Activated CD8-positive, alpha-beta T cell treated with anti-CD3 and anti-CD28 coated beads for 36 hours (primary cell): ENCODE data around the gene MTMR3. TPM values are rescaled to one million over a fixed set of nuclear protein-coding genes. Genes with fewer than 3 reads are reported as not detected.

Experiments
- ATAC-seq: fragments of 200-7000 bp; cut with Tn5 transposase; one replicate; pipeline ENCODE4 v1.10.0; 2021; ENCODE audit warnings: mild to moderate bottlenecking, moderate library complexity
- CTCF ChIA-PET: fragments of 350-600 bp; sonication (Branson Sonifier 250); formaldehyde crosslinking; loops from one replicate; lab custom pipeline; 2021; ENCODE audit warnings: antibody characterized with exemption; lab: Charles Lee
- POLR2A ChIA-PET: fragments of 350-600 bp; sonication (Branson Sonifier 250); formaldehyde crosslinking; loops from one replicate; lab custom pipeline; 2021; ENCODE audit warnings: antibody characterized with exemption; lab: Charles Lee
- DNase-seq: peaks from one replicate; pipeline ENCODE4 v3.0.0-alpha.2; 2020
- H3K27ac Mint-ChIP-seq: one replicate; pipeline ENCODE4 v1.8.0; 2021; ENCODE audit warnings: mild to moderate bottlenecking, mixed read lengths
- H3K27me3 Mint-ChIP-seq: one replicate; pipeline ENCODE4 v1.8.0; 2021; ENCODE audit warnings: mixed read lengths
- H3K36me3 Mint-ChIP-seq: one replicate; pipeline ENCODE4 v1.8.0; 2021; ENCODE audit warnings: low read depth, mixed read lengths
- H3K4me1 Mint-ChIP-seq: one replicate; pipeline ENCODE4 v1.8.0; 2021; ENCODE audit warnings: low read depth, mixed read lengths
- H3K4me3 Mint-ChIP-seq: one replicate; pipeline ENCODE4 v1.8.0; 2021; ENCODE audit warnings: mild to moderate bottlenecking, moderate library complexity, mixed read lengths
- H3K9me3 Mint-ChIP-seq: one replicate; pipeline ENCODE4 v1.8.0; 2021; ENCODE audit warnings: mixed read lengths
- intact Hi-C: fragments of 100-400 bp; cut with micrococcal nuclease; formaldehyde crosslinking; loops from one replicate; pipeline ENCODE4 v1.10.0; 2022
- total RNA-seq, 2 experiments: library from RNA; stranded (reverse); gene quantifications; one replicate each; pipeline ENCODE4 v1.2.3, GENCODE V29; 2021
- TF ChIP-seq, protein P1 (sequence below): fragments of 200-600 bp; IDR thresholded peaks from one replicate; pipeline ENCODE4 v1.8.0; 2022; ENCODE audit warnings: antibody characterized with exemption, mild to moderate bottlenecking

The MTMR3 gene
- total RNA-seq, 2 experiments from 2014 or later, result 19.5 to 21.3 TPM

DNA sequence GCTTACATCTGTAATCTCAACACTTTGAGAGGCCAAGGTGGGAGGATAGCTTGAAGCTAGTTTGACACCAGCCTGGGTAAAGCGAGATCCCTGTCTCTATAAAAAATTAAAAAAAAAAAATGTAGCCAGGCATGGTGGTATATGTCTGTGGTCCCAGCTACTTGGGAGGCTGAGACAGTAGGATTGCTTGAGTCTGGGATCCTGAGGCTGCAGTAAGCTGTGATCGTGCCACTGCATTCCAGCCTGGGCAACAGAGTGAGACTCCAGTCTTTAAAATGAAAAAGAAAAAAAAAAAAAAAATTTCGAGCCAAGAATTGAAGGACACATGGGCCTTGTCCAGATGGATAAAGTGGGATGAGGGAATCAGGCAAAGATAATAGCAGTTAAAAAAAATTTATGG is 62.5 kb downstream of the MTMR3 start:
- intact Hi-C loops, result no loop called here
- ChIA-PET CTCF (no interaction called here), POLR2A (interaction anchor here (0.6 kb wide), 1 partner anchor 345 kb away, joined by 3 read pairs; no protein-coding TSS in a partner anchor)
- no peak overlapping the region for H3K27ac Mint-ChIP-seq
- ATAC-seq (no peak), DNase-seq (no peak)
- H3K36me3 Mint-ChIP-seq, result peaks cover 7% of the 10 kb centered on the region
- H3K4me3 Mint-ChIP-seq, result no peak overlapping the region
- no peaks in the 10 kb centered on the region for H3K27me3 Mint-ChIP-seq
- peaks cover 38% of the 10 kb centered on the region for H3K4me1 Mint-ChIP-seq
- TF ChIP-seq, protein P1, sequence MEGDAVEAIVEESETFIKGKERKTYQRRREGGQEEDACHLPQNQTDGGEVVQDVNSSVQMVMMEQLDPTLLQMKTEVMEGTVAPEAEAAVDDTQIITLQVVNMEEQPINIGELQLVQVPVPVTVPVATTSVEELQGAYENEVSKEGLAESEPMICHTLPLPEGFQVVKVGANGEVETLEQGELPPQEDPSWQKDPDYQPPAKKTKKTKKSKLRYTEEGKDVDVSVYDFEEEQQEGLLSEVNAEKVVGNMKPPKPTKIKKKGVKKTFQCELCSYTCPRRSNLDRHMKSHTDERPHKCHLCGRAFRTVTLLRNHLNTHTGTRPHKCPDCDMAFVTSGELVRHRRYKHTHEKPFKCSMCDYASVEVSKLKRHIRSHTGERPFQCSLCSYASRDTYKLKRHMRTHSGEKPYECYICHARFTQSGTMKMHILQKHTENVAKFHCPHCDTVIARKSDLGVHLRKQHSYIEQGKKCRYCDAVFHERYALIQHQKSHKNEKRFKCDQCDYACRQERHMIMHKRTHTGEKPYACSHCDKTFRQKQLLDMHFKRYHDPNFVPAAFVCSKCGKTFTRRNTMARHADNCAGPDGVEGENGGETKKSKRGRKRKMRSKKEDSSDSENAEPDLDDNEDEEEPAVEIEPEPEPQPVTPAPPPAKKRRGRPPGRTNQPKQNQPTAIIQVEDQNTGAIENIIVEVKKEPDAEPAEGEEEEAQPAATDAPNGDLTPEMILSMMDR, result no peak
- H3K9me3 Mint-ChIP-seq, result peaks cover 8% of the 10 kb centered on the region

DNA sequence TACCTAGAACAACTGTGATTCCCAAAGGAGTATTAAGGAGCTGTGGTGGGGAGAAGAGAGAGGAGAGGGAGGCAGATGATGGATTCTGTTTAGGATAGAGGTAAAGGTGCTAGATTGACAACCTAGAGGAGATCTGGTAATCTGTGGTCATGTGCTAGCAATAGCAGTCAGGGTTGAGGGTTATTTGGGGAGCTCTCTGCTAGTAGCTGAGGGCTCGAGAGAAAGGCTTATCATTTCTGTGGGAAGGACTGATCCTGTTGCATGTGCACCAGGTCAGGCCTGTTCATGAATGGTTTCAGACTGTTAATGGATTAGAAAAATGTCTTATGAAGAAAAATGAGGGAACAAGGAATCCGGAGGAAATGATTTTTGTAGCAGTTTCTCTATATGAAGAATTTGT is 63.2 kb downstream of the MTMR3 start:
- POLR2A ChIA-PET, result no interaction called here
- no peaks in the 10 kb centered on the region for H3K27me3 Mint-ChIP-seq
- no peak for ATAC-seq
- H3K36me3 Mint-ChIP-seq, result peaks cover 6% of the 10 kb centered on the region
- no peak overlapping the region for H3K27ac Mint-ChIP-seq
- DNase-seq, result no peak
- peaks cover 41% of the 10 kb centered on the region for H3K4me1 Mint-ChIP-seq
- H3K4me3 Mint-ChIP-seq, result no peak overlapping the region
- CTCF ChIA-PET, result interaction anchor here (1.5 kb wide), 1 partner anchor 59 kb away, joined by 4 read pairs; no protein-coding TSS in a partner anchor
- TF ChIP-seq, protein P1, result no peak
- intact Hi-C loops, result no loop called here
- peaks cover 8% of the 10 kb centered on the region for H3K9me3 Mint-ChIP-seq

DNA sequence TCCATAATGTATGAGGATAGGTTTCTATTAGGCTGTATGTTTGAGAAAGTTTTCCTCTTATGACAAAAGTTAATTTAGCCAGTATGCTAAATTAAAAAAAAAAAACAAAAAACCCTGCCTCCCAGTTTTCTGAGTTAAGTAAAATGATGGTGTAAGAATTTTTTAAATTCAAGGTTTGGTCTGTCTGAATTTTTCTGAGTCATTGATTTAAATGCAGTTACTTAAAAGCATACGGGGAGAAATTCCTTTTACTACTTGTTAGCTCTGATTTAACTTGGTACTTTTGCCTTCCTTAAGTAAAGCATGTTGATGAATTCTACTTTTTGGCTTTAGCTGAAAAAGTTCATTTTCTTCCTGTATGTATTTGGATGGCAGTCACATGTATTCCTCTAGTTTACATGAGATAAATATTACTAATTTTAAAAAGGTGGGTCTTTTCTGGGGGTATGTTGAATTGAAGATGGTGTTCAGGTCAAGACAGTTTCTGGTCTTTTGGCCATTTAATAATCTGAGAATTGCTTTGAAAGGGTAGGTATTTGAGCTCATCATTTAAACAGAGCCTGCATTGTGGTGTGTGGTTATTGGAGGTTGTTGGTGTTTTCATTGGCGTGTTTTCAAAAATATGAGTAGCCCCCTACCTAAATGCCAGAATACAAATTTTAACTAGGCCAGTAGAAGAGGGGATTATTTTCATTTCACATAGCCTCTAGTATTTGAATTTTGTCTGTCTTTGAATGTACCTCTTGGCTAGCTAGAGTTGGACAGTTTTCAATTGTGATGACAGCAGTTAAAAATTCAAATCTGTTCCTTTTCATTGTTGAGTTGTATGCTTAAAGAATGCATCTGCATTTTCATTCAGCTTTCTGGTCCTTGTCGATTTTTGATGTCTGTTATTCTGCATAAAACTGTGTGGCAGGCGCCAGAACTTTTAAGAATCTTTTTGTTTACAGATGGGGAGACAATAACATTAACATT is 64.7 kb downstream of the MTMR3 start:
- ChIA-PET CTCF (interaction anchor here (1.2 to 1.5 kb wide), 2 partner anchors 32 to 57 kb away, joined by 3 to 4 read pairs; no protein-coding TSS in a partner anchor), POLR2A (no interaction called here)
- ATAC-seq, result no peak
- intact Hi-C loops, result no loop called here
- TF ChIP-seq, protein P1, result no peak
- no peak for DNase-seq
- Mint-ChIP-seq H3K27me3 (no peaks in the 10 kb centered on the region), H3K4me1 (peaks cover 50% of the 10 kb centered on the region), H3K27ac (no peak overlapping the region), H3K36me3 (peaks cover under 1% of the 10 kb centered on the region), H3K4me3 (no peak overlapping the region), H3K9me3 (peaks cover 1% of the 10 kb centered on the region)

DNA sequence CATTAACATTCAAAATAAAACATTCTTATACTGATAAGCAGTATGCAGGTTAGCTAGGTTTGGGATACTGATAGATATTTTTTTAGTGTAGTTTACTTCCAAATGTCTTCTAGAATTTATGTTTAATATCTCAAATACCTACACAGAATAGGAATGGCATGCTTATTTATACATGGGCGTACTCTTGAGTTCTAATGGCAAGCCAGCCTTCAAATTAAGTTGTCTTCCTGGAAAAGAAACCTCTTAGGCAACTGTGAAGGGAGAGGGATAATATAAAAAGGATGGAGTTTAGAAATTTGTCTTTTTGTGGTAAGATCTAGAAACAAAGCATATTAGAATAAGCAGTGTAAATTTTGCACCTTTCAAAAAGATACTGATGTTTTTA is 65.4 kb downstream of the MTMR3 start:
- ChIA-PET POLR2A (no interaction called here), CTCF (interaction anchor here (1.2 kb wide), 1 partner anchor 32 kb away, joined by 3 read pairs; no protein-coding TSS in a partner anchor)
- Mint-ChIP-seq H3K27me3 (no peaks in the 10 kb centered on the region), H3K4me1 (peaks cover 54% of the 10 kb centered on the region), H3K4me3 (no peak overlapping the region), H3K36me3 (no peaks in the 10 kb centered on the region), H3K27ac (no peak overlapping the region), H3K9me3 (no peaks in the 10 kb centered on the region)
- DNase-seq (no peak), ATAC-seq (no peak)
- intact Hi-C loops, result no loop called here
- TF ChIP-seq, protein P1, result no peak

DNA sequence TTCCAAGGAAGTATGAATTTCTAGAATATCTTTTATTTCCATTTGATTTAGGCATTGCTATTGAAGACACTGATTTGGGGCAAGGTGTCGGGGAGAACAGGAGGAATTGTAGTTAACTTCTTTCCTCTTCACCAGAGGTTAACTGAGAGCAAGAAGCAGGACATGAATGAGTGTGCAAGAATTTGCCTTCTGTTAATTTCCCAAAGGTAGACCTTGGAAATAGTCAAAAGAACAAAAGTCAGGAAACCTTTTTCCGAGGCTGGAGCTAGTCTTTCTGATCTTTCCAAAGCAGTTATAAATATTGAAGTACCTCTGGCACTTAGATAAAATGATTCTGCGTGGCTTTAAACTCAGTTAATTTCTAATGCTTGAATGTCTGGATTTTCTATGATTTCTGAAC is 66.9 kb downstream of the MTMR3 start:
- H3K36me3 Mint-ChIP-seq, result no peaks in the 10 kb centered on the region
- H3K27me3 Mint-ChIP-seq, result no peaks in the 10 kb centered on the region
- H3K4me1 Mint-ChIP-seq, result peaks cover 49% of the 10 kb centered on the region
- ChIA-PET POLR2A (interaction anchor here (0.6 kb wide), 1 partner anchor 13 kb away, joined by 3 read pairs; no protein-coding TSS in a partner anchor), CTCF (no interaction called here)
- H3K4me3 Mint-ChIP-seq, result no peak overlapping the region
- no peaks in the 10 kb centered on the region for H3K9me3 Mint-ChIP-seq
- TF ChIP-seq, protein P1, result no peak
- ATAC-seq (no peak), DNase-seq (no peak)
- intact Hi-C loops, result no loop called here
- no peak overlapping the region for H3K27ac Mint-ChIP-seq
